Tongue (tissue), 2 donors: ENCODE measurements around the gene FHIT. TPM values are rescaled to one million over a fixed set of nuclear protein-coding genes. Genes with fewer than 3 reads are reported as not detected.

Source experiments
- DNase-seq: peaks from one replicate; pipeline ENCODE4 v3.0.0-alpha.2; 2015
- total RNA-seq: library from RNA; depleted of rRNA; stranded (reverse); fragments of >200 nt; gene quantifications from one replicate; pipeline ENCODE4 v1.2.3, GENCODE V29; 2014

The FHIT gene
- total RNA-seq, 1 donor from 2014 or later, result 7.4 TPM

DNA sequence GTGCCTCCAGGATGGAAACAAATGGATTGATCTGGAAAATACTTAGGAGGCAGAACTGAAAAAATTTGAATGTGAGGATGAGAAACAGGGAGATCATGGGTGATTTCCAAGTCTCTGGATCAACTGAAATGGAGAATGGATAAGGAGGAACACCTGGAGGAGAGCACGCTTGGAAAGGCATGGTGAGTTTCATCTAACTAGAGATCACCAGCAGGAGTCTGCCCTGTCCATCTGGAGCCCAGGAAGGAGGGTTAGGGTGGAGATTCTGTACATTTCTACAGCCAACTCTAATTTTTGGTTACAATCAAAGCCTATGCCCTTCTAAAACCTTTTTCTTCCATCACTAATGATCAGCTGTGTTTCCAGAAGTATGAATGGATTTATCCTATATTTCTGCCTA, 1205.6 kb downstream of the FHIT start:
- no peak for DNase-seq

DNA sequence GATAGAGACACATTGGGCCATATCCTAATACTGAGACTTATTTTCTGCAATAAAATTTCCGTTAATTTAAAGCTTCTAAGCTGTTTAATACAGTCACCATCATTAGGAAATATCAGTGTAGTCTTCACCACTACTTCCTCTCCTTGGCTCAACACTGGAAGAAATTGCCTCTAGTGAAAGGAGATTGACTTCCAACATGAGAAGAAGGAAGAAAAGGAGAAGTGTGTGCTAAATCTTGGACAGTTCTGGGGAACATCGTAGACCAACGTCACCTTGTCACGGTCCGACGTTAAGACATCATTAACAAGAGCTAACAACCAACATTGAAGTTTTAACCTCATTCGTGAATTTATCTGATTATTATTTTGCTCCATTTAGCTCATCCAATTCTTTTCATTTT, 1214.4 kb downstream of the FHIT start:
- DNase-seq, result no peak

DNA sequence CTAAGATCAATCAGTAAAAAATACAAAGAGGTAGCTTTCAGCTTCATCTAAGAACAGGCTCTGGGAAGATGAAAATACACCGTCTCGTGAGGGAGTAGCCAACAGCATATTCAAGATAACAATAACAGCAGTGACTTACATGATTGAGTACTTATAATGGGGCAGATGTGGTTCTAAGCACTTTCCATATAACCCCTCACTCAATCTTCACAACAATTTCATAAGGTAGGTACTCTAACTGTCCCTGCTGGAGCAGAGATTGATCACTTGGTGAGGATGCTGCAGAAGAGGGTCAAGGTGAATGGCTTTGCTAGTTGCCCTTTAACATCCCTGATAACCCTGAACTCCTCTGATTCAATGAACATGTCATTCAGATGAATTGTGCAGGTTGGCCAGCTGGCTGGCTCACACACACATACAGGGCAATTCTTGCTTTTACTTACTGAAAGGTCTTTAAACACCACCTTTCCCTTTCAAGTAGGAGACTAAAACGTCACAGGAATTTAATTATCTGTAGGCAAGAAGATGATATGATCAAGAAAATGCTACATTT, 1217.3 kb downstream of the FHIT start:
- DNase-seq, result no peak

DNA sequence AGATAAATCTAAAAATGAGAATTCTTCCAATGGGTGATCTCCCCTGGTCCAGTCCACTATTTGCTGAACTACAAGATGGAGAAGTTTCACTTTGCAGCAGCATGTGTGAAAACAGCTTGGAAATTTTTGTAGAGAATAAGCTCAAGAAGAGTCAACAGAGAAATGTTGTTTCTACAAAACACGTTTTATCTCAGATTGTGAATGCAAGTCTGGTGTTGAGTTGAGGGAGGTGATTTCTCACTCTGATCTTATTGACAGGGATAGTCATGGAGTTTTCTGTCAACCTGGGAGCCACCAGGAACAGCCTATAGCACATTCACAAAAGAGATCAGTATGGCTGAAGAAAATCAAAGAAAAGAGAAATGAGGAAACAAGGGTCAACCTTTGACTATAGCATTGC, 1220.3 kb downstream of the FHIT start:
- DNase-seq, result no peak

DNA sequence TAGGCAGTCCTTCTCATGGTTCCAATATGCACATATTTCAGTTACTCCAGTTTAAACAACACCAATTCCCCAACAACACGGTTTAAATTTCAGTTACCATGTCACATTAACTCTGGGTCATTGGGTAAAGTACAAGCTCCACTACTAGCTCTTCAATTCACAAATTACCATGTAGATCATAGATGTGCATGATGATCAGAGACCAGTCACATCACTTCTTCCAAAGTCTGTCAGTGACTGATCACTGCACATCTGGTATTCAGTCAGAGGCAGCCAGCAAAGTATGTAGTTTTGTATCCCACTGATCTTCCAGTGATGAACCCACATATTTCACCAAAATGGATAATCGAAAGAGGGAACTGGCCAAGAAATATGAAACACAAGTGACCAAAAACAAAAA, 1223.0 kb downstream of the FHIT start:
- no peak for DNase-seq

DNA sequence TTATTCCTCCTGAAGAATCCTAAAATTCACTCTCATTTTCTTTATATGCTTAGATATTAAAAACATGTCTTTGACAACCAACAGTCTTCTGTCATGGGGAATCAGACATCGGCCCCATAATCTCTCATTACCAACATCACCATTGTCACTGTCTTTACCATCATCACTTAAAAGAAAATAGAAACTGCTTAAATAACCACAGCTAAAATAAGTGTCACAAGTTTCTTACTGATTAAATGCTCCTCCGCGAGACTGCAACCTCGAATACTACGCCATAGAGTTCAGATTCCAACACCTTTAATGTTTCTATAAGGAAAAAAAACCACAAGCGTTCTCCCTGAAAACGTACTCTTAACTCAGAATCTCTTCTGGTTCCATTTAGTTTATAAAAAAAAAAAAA, 1223.9 kb downstream of the FHIT start:
- DNase-seq, result no peak

DNA sequence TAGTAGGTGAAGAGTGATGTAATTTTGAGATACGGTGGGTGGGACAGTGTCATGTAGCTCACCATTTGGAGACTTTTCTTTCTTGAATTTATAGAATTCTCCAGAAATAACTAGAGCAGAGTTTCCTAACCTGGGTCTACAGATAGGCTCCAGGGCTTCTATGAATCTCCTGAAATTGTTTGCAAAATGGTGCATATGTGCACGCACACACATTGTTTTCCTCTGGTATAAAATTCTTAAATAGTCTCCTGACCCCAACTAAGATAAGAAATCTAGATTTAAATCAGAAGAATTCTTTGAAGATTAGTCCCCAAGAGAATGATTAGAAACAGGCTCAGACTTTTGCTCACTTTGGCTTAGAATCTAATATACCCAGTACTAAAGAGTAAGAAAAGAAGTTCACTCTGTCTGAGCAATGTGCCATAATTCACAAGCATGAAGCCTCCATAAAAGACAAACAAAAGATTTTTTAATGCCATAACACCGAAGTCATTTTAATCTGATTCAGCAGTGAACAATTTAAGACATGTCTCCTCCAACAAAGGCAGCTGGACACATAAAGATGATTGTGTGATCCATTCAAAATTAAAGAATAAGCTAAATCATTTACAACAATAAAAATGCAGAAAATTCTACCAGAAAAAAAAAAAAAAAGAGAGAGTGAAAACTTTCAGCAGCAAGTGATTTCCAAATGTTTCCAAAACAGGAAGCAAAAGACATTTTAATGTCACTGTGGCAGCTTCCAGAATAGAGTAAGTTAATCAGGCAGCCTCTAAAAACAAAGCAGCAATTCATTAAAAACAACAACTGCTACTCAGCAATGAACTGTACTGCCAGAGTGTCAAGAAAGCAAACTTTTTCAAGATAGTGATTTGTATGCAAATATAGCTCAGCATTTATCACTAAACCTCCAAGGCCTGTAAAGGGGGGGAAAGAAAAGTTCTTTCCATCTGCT, 1225.9 kb downstream of the FHIT start:
- DNase-seq, result peak; percentile 31

DNA sequence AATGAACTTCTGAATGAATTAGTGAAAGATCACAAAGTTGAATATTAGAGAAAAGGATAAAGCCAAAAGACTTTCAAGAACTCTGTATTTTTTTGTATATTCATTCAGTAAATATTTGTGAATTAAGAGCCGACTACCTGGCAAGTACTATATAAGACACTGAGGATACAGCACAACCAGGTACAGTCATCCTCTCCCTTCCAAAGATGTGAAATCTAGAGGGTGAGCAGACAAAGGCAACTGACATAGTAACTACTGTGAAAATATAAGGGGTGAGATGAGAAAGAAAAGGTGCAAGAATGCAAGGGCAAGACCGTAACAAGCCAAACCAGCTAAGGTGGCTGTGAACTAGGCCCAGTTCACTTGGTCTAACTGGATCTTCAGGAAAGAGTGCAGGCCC, 1226.9 kb downstream of the FHIT start:
- DNase-seq, result no peak

DNA sequence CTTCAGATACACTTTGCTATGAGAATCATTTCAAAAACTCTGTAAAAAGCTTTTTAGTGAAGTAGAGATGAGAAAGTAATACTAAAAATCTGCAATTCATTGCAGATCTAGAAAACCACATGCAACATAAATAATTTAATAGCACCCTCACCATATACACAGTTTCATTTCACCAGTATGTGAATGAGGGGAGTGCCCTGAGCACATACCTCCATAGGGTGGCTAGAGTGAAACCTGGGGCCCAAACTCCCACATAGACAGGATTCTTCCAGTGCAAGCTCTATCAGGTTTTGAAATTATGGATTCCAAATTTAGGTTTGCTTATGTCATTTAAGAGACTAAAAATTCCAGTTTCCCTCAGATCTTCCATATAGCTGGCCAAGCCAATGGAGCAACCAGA, 1228.1 kb downstream of the FHIT start:
- DNase-seq, result no peak

DNA sequence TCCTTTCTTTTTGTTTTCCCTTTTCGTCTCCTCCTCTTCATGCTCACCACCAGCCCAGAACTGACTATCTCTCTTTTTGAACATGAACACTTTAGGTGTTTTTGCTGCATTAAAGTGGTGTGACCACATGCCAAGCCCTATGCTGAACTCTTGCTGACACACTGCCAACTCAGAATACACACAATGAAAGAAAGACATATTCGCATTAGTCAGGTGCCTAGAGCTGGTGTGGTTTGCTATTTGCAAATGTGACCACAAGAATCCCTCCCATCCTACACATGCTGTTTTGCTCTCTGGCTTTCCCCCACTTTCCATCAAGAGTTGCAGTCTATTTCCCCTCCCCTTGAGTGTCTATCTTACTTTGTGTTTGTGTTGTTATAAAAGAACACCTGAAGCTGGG, 1233.6 kb downstream of the FHIT start:
- no peak for DNase-seq

DNA sequence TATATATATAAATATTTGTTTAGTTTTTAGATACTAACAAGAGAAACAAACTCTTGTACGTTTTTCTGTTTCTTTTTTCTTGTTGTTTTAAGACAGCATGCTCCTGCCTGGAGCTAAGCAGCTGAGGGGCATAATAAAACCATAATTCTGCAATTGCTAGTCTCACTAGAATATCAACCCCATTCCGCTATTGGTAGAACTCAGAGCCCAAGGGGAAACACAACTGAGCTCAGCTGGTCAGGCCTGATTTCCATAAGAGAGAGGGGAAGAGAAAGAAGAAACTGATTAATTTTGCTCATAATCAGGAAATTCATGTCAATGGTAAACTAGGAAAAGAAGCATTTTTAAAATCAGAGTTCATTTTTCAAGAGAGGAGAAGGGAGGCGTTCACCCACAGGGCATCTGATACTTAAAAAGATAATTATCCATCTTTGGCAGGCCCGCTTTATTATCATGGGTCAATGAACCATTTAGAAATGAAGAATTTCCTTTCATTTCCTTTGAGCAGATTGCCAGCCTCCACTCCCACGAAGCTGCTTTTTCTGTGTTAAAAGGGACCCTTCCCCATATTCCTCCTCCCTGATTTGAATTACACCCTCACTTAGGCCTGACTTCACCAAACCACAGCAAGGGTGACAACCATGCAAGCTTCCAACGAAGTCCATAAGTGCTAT, 1236.1 kb downstream of the FHIT start:
- DNase-seq, result no peak

DNA sequence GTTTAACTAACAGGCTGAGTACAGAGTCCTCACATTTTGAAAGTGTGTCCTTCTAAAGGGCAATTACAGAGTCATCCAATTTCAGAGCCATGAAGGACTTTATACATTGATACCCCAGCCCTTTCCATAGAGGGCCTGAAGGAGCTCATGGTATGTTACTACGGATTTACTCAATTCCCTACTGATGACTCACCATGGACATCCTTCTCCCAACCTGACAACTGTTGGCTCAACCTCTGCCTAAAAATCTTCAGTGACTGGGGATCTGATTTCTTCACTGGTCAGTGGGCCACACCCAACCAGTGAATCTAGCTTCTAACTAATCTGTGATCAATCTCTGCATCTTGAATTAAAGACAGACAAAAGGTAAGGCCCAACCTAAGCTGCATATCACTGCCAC, 1238.0 kb downstream of the FHIT start:
- no peak for DNase-seq

DNA sequence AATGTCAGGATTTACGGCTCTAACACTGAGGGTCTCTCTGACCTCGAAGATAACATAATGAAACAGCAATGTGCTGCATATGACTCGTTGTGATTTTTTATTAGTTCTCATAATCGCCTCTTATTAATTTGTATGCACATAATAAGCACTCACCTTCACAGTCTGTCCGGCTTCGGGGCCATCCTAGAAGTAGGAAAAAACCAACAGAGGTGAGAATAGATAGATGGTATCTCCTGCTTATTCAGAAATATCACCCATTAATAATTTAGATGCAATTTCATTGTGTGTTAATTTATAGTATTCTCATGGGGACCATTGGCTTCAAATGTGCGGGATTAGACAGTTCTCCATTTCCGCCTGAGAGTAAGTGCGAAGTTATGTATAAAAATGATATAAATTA, 1240.0 kb downstream of the FHIT start:
- DNase-seq, result no peak

DNA sequence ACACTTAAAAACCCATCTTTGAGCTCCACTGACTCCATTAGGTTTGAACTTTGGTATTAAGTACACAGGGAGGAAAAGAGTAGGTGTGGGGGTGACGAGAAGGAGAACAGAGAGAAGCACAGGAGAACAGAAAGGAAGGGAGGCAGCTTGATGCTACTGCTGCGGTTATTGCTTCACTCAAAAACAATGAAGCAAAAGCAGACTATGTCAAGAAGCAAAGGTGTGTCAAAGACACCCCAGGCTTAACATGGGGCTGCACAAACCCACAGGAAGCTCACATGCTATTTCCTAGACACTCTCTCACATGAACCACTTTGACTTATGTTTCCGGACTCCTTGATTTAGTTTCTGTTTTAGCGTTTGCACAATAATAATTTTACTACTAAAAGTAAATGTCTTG, 1240.5 kb downstream of the FHIT start:
- DNase-seq, result no peak

DNA sequence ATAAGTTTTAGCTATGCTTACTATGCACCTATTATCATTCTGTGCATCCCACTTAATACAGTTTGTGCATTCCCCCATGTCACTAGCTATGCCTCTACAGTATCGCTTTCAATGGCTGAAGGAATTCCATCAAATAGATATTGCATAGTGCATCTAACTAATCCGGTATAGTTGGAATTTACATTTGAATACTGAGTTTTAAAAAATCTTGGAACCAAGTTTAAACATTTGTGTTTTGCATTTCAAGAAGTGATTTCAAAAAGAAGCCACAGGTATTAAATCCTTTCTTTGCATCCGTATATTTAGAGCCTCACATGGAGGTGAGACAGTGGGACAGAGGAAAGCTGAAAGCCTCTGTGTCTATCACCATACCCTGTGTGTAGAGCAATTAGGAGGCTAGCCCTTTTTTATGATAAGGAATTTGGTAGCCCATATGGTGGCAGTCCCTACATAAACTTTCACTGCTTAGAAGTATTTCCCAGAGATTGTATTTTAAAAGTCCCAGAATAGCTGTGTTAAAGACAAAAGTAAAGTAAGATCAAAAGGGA, 1241.2 kb downstream of the FHIT start:
- no peak for DNase-seq

DNA sequence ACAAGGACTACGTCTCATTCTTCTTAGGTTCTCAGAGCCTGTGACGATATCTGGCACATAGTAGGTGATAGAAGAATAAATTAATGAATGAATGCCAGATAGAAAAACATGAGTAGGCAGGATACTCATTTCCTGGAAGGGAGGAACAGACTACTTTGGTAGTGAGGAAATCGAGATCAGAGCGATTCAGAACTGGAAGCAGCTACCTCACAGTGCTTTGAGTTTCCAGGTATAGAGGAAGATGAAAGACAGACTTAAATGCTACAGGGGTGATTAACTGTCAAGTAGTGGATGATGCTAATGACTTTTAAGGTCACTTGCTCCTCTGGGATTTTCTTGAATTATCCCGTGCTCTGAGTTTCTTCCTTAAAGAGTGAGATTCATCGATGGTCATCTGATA, 1249.9 kb downstream of the FHIT start:
- DNase-seq, result no peak

DNA sequence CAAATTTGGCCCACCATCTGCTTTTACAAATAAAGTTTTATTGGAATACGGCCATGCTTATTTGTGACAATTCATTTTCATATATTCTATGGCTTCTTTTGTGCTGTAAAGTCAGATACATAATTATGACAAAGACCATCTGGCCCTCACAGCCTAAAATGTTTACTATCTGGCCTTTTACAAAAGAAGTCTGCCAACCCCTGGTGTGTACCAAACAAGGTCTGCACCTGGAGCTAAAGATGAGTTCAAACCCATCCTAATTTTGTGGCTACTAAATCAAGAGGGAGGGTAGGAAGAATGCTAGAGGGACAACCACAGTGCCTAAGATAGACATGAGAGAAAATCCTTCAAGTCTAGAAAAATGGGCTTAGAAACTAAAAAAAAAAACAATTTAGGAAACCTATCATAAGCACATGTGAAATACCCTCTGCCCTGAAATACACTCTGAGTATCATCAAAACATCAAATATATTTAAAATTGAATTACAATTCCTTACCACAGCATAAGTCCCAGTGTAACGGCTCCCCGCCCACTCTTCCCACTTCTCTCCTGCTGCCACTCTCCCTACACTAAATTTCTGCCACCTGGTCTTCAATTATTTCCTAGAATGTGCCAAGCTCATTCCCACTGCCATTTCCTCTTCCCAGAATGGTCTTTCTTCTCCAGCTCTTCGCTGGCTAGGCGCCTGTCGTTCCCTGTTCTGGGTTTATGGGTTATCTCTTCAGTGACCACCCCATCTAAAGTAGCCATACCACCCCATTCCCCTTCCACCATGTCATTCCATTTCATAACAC, 1250.7 kb downstream of the FHIT start:
- DNase-seq, result no peak

DNA sequence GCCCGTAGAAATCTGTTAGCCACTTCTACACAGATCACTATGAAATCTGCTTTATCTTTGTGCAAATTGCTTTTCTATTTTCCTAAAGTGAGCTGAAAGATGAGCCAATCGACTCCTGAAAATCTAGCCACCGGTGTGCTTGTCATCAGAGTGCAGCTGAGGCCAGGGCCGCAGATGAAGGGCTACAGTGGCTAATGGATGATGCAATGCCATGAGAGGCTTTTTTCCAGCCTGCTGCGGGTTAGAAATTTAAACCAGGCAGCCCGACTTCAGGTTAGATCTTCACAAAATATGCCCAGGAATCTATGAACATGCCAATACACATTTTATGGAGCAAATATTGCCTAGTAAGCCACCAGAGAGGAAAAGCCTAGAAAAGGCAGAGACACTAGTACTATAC, 1253.2 kb downstream of the FHIT start:
- DNase-seq, result no peak

DNA sequence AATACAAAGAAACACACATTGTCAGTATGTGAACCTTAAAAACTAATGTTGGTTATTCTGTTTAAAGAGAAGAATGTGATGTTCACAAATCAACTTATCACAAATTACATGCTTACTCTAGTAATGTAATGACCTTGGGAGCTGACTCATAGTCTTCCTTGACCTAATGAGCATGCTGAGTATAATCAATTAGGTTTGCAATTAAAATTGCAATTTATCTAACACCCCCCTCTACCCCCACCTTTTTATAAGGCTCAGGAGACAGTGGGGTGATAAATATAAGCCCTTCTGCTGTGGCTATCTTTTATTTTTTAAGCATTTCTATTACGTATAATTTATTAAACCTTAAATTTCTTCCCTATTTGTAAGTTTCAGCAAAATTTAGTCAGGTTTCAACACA, 1253.7 kb downstream of the FHIT start:
- DNase-seq, result no peak

DNA sequence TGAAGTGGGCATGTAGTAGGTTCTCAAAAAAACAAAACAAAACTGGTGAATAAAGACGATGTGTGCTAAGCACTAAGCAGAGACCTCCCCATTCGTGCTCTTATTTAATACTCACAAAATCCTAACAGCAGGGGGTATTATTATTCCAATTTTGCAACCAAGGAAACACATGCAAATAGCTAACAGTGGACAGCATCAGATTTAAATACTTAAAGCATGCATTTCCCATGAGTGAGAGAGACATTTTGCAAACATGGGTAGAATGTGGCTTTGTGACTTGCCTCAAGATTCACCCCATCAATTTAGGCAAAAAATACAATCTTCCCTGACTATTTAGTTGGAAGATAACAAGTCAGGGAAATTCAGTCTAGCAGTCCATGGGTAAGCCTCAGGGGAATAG, 1255.2 kb downstream of the FHIT start:
- DNase-seq, result no peak

DNA sequence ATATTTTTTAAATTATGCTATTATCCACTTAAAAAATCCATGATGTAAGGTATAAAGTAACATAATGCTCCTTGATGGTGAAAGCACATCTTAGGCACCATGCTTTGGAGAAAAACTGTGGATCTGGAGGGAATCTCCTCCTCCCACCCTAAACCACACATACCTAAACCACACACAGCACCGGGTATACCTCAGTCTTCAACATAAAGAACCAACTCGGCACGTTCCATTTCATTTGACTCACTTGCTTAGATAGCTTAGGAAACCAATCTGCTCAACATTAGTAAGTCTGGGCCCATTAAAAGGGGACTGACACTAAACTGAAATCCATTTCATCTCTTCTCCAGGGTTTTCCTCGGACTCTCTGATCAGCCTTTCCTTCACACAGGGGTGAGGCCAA, 1255.7 kb downstream of the FHIT start:
- no peak for DNase-seq

DNA sequence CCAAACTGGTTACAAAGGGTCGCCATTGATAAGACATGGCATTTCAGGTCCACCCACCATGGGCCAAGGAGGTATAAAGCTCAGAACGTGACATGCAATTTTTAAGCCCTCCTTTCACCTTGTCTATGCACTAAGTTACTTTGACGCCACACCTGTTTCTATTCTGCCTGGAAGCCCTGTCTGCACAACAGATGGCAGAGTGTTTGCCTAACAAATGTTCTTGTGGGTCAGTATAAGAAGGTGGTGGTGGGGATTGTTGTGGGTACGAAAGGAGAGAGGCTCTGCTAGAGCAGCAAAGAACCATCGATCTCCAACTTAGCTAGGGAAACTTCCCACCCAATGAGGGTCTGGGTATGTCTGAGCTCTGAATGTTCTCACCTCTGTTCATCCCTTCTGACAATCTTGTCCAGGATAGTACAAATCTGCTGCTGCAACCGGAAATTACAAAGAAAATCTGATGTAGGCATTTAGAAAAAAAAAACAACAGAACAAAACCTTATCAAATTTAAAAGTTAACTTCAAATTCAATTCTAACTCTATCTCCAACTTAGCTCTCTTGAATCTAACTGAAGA, 1256.4 kb downstream of the FHIT start:
- no peak for DNase-seq
